ENCODE data around the gene FAM131C. TPM values are rescaled to one million over a fixed set of nuclear protein-coding genes. Genes with fewer than 3 reads are reported as not detected.

FAM131C gene
- total RNA-seq (2014; rRNA removed; shearing (Covaris generic)): 0.10 TPM in 1 of 2 replicates, not detected in the other

GRCh38 chr1:16073490-16074119 is at the start of gene FAM131C:
Gene FAM131C, minus strand, starts transcription at chr1:16073651. Its CDS starts 209 bp downstream, at chr1:16073442.
- Histone ChIP-seq H3K4me3 (peak within 1 kb of the TSS; percentile 42), H3K27me3 (peaks cover 27% of the 10 kb centered on the region), H3K4me1 (peaks cover 8% of the 10 kb centered on the region), H3K9me3 (replicated peaks) (no peaks in the 10 kb centered on the region), H3K27ac (no peak within 1 kb of the TSS), H3K36me3 (no peaks in the 10 kb centered on the region)
- DNase-seq: peak; percentile 33 to 57

- Histone ChIP-seq H3K27ac (no peak overlapping the region), H3K4me3 (no peak overlapping the region), H3K4me1 (peaks cover 11% of the 10 kb centered on the region; the same call in 1 of the 2 replicates), H3K9me3 (replicated peaks) (no peaks in the 10 kb centered on the region), H3K27me3 (no peaks in the 10 kb centered on the region), H3K36me3 (peaks cover 49% of the 10 kb centered on the region)
- no peak for DNase-seq
Observed at GRCh38 chr1:16122916-16123315, 49.5 kb upstream of the FAM131C start.

- H3K9me3 ChIP-seq (replicated peaks): no peaks in the 10 kb centered on the region
- H3K27ac ChIP-seq: no peak overlapping the region
- no peaks in the 10 kb centered on the region for H3K27me3 ChIP-seq
- no peak overlapping the region for H3K4me3 ChIP-seq
- H3K36me3 ChIP-seq: peaks cover 45% of the 10 kb centered on the region
- peaks cover 11% of the 10 kb centered on the region; the same call in 1 of the 2 replicates for H3K4me1 ChIP-seq
- no peak for DNase-seq
Observed at GRCh38 chr1:16122350-16122881, 49.0 kb upstream of the FAM131C start.

GRCh38 chr1:16120940-16121410 is 47.5 kb upstream of the FAM131C start:
- no peak for DNase-seq
- Histone ChIP-seq H3K4me1 (peaks cover 15% of the 10 kb centered on the region; the same call in 1 of the 2 replicates), H3K9me3 (replicated peaks) (no peaks in the 10 kb centered on the region)

GRCh38 chr1:16120407-16120806 is 47.0 kb upstream of the FAM131C start:
- Histone ChIP-seq H3K4me3 (no peak overlapping the region), H3K36me3 (peaks cover 24% of the 10 kb centered on the region), H3K27me3 (no peaks in the 10 kb centered on the region), H3K9me3 (replicated peaks) (no peaks in the 10 kb centered on the region), H3K27ac (no peak overlapping the region), H3K4me1 (peaks cover 19% of the 10 kb centered on the region; the same call in 1 of the 2 replicates)
- DNase-seq: no peak

More at GRCh38 chr1:16120940-16121410, 47.5 kb upstream of the FAM131C start:
- no peak overlapping the region for H3K4me3 ChIP-seq
- H3K36me3 ChIP-seq: peaks cover 30% of the 10 kb centered on the region
- H3K27me3 ChIP-seq: no peaks in the 10 kb centered on the region
- H3K27ac ChIP-seq: no peak overlapping the region

- no peaks in the 10 kb centered on the region for H3K27me3 ChIP-seq
- no peak for DNase-seq
- H3K4me3 ChIP-seq: no peak overlapping the region
- H3K4me1 ChIP-seq: peaks cover 21% of the 10 kb centered on the region; the same call in 1 of the 2 replicates
- H3K27ac ChIP-seq: no peak overlapping the region
- H3K36me3 ChIP-seq: peaks cover 21% of the 10 kb centered on the region
- no peaks in the 10 kb centered on the region for H3K9me3 ChIP-seq (replicated peaks)
Observed at GRCh38 chr1:16119926-16120325, 46.5 kb upstream of the FAM131C start.

GRCh38 chr1:16119504-16119903 is 46.1 kb upstream of the FAM131C start:
- no peaks in the 10 kb centered on the region for H3K9me3 ChIP-seq (replicated peaks)
- peaks cover 21% of the 10 kb centered on the region; the same call in 1 of the 2 replicates for H3K4me1 ChIP-seq
- no peak overlapping the region for H3K27ac ChIP-seq
- no peak overlapping the region for H3K4me3 ChIP-seq
- H3K36me3 ChIP-seq: peaks cover 17% of the 10 kb centered on the region
- no peak for DNase-seq
- no peaks in the 10 kb centered on the region for H3K27me3 ChIP-seq

GRCh38 chr1:16118706-16119105 is 45.3 kb upstream of the FAM131C start:
- no peaks in the 10 kb centered on the region for H3K9me3 ChIP-seq (replicated peaks)
- no peak for DNase-seq
- peaks cover 21% of the 10 kb centered on the region; the same call in 1 of the 2 replicates for H3K4me1 ChIP-seq
- H3K4me3 ChIP-seq: no peak overlapping the region
- H3K27ac ChIP-seq: no peak overlapping the region
- H3K36me3 ChIP-seq: peaks cover 9% of the 10 kb centered on the region
- H3K27me3 ChIP-seq: no peaks in the 10 kb centered on the region

GRCh38 chr1:16117936-16118335 is 44.5 kb upstream of the FAM131C start:
- Histone ChIP-seq H3K9me3 (replicated peaks) (no peaks in the 10 kb centered on the region), H3K27me3 (no peaks in the 10 kb centered on the region), H3K4me1 (peaks cover 26% of the 10 kb centered on the region), H3K36me3 (peaks cover 1% of the 10 kb centered on the region; the same call in 1 of the 2 replicates), H3K27ac (no peak overlapping the region), H3K4me3 (no peak overlapping the region)
- DNase-seq: no peak

- H3K27me3 ChIP-seq: no peaks in the 10 kb centered on the region
- peaks cover 27% of the 10 kb centered on the region for H3K4me1 ChIP-seq
- no peak overlapping the region for H3K27ac ChIP-seq
- H3K36me3 ChIP-seq: no peaks in the 10 kb centered on the region
- no peak overlapping the region for H3K4me3 ChIP-seq
- H3K9me3 ChIP-seq (replicated peaks): no peaks in the 10 kb centered on the region
- DNase-seq: no peak
Observed at GRCh38 chr1:16117369-16117768, 43.9 kb upstream of the FAM131C start.

- H3K36me3 ChIP-seq: no peaks in the 10 kb centered on the region
- no peaks in the 10 kb centered on the region for H3K9me3 ChIP-seq (replicated peaks)
- H3K27ac ChIP-seq: no peak overlapping the region
- no peaks in the 10 kb centered on the region for H3K27me3 ChIP-seq
- H3K4me3 ChIP-seq: no peak overlapping the region
- DNase-seq: peak in 1 of 2 experiments; percentile 3
- H3K4me1 ChIP-seq: peaks cover 32% of the 10 kb centered on the region
Observed at GRCh38 chr1:16116625-16117024, 43.2 kb upstream of the FAM131C start.

GRCh38 chr1:16116002-16116401 is 42.6 kb upstream of the FAM131C start:
- H3K9me3 ChIP-seq (replicated peaks): no peaks in the 10 kb centered on the region

GRCh38 chr1:16115468-16115983 is 42.1 kb upstream of the FAM131C start:
- Histone ChIP-seq H3K4me3 (no peak overlapping the region), H3K27me3 (no peaks in the 10 kb centered on the region), H3K36me3 (no peaks in the 10 kb centered on the region), H3K27ac (no peak overlapping the region), H3K9me3 (replicated peaks) (no peaks in the 10 kb centered on the region), H3K4me1 (peaks cover 35% of the 10 kb centered on the region)
- DNase-seq: no peak

More at GRCh38 chr1:16116002-16116401, 42.6 kb upstream of the FAM131C start:
- Histone ChIP-seq H3K36me3 (no peaks in the 10 kb centered on the region), H3K4me1 (peaks cover 38% of the 10 kb centered on the region), H3K4me3 (0 out of 2 replicates have a peak overlapping the region, but pooled peaks have one; percentile 11), H3K27me3 (no peaks in the 10 kb centered on the region), H3K27ac (no peak overlapping the region)
- peak; percentile 36 to 44 for DNase-seq

GRCh38 chr1:16114527-16115467 is 41.3 kb upstream of the FAM131C start:
- no peak for DNase-seq
- Histone ChIP-seq H3K36me3 (no peaks in the 10 kb centered on the region), H3K27me3 (no peaks in the 10 kb centered on the region), H3K4me3 (no peak overlapping the region), H3K9me3 (replicated peaks) (no peaks in the 10 kb centered on the region), H3K4me1 (peaks cover 35% of the 10 kb centered on the region), H3K27ac (no peak overlapping the region)

All from SJCRH30 (cell line).